K562 (cell line): ENCODE data around the gene FCSK. TPM values are rescaled to one million over a fixed set of nuclear protein-coding genes. Genes with fewer than 3 reads are reported as not detected.
A peak's percentile ranks its signal among the peaks of the same experiment; 100 is the strongest.

Experiments
- DACH1 ChIP-seq: fragments of 450-650 bp; IDR thresholded peaks from 2 replicates; pipeline ENCODE4 v1.6.1; 2018; ENCODE audit not compliant: partially characterized antibody
- E2F3 ChIP-seq: fragments of 250-450 bp; sonication (Bioruptor Pico); IDR thresholded peaks from 2 replicates; pipeline ENCODE4 v1.4.0; 2020; ENCODE audit warnings: mild to moderate bottlenecking
- ELF4 ChIP-seq: fragments of 450-650 bp; formaldehyde crosslinking; IDR thresholded peaks from 2 replicates; pipeline ENCODE4 v1.4.0; 2022; ENCODE audit warnings: missing genetic modification characterization
- EZH2 ChIP-seq: IDR thresholded peaks from 2 replicates; pipeline ENCODE4 v1.6.1; 2012; ENCODE audit warnings: low read depth, mild to moderate bottlenecking, inconsistent platforms, low read length, borderline replicate concordance
- PHF20 ChIP-seq: fragments of 450-650 bp; IDR thresholded peaks from 2 replicates; pipeline ENCODE4 v1.6.1; 2018; ENCODE audit not compliant: partially characterized antibody
- RBM25 ChIP-seq: fragments of 200-400 bp; formaldehyde crosslinking; IDR thresholded peaks from 2 replicates; pipeline ENCODE4 v1.6.1; 2018; ENCODE audit warnings: low read length, low read depth, moderate library complexity; ENCODE audit not compliant: severe bottlenecking
- SRF ChIP-seq, 2 experiments: fragments of 250-450, 450-650 bp in 1 of 2; sonication (Bioruptor Pico) in 1 of 2; sonication (generic) in 1 of 2; formaldehyde crosslinking; IDR thresholded peaks; 2 replicates each; pipeline versions ENCODE4 v1.5.0 to v1.5.1; 2020 to 2022; ENCODE audit warnings: mild to moderate bottlenecking in 1 of 2, missing genetic modification reagents in 1 of 2
- TAF9B ChIP-seq: fragments of 450-650 bp; IDR thresholded peaks from 2 replicates; pipeline ENCODE4 v1.6.1; 2018; ENCODE audit warnings: mild to moderate bottlenecking; ENCODE audit not compliant: partially characterized antibody
- TBL1XR1 ChIP-seq, 2 experiments: IDR thresholded peaks; 2 replicates each; pipeline ENCODE4 v1.6.1; 2012; ENCODE audit warnings: improper control_type of control experiment in 2 of 2, low read length in 2 of 2, mild to moderate bottlenecking in 1 of 2
- WHSC1 ChIP-seq: IDR thresholded peaks from one replicate; pipeline ENCODE4 v1.6.1; 2012; ENCODE audit warnings: low read length, control low read depth, inconsistent platforms
- ZNF436 ChIP-seq: fragments of 250-450, 450-650 bp; sonication (Bioruptor Pico); formaldehyde crosslinking; IDR thresholded peaks from 2 replicates; pipeline ENCODE4 v1.7.0; 2020; ENCODE audit warnings: mild to moderate bottlenecking
- ZNF740 ChIP-seq, 3 experiments: fragments of 200-800 bp in 1 of 3; sonication (Bioruptor generic) in 1 of 3; sonication (generic) in 1 of 3; formaldehyde crosslinking in 1 of 3; IDR thresholded peaks; 2 replicates each; pipeline versions ENCODE4 v1.6.1 to v1.8.0; 2016 to 2022; ENCODE audit warnings: mild to moderate bottlenecking in 2 of 3, missing compliant biosample characterization in 2 of 3, missing genetic modification characterization in 2 of 3, missing genetic modification reagents in 1 of 3
- ZSCAN32 ChIP-seq: fragments of 450-650 bp; formaldehyde crosslinking; IDR thresholded peaks from 2 replicates; pipeline ENCODE4 v1.4.0; 2020; ENCODE audit warnings: mild to moderate bottlenecking, moderate library complexity
- polyA plus RNA-seq, 8 experiments: library from polyadenylated mRNA; depleted of rRNA in 4 of 8; stranded (reverse) in 5 of 8; unstranded in 3 of 8; fragments of >200 nt; fragmentation: Nextera tagmentation in 2 of 8; fragmentation: Illumina TruSeq in 1 of 8; extraction: Ambion mirVana in 2 of 8; extraction: Trizol in 1 of 8; gene quantifications; 2 replicates each; pipeline versions ENCODE4 v1.2.1 to v1.2.3, GENCODE V29; 2011 to 2014; ENCODE audit warnings: inconsistent platforms in 1 of 8, missing spikeins in 1 of 8
- total RNA-seq, 7 experiments: library from RNA; depleted of rRNA in 6 of 7; stranded (reverse); fragments of >200 nt in 6 of 7; fragmentation: Illumina TruSeq in 2 of 7; extraction: Trizol in 2 of 7; gene quantifications; 2 replicates each; pipeline versions ENCODE4 v1.2.1 to v1.2.3, GENCODE V29; 2011 to 2021; ENCODE audit warnings: low replicate concordance in 1 of 7
- TF ChIP-seq, protein P1 (sequence below): sonication (generic); formaldehyde crosslinking; IDR thresholded peaks from 2 replicates; pipeline ENCODE4 v1.8.0; 2023; ENCODE audit warnings: mild to moderate bottlenecking, missing genetic modification reagents
- TF ChIP-seq, protein P2 (sequence below): sonication (generic); formaldehyde crosslinking; IDR thresholded peaks from 2 replicates; pipeline ENCODE4 v1.8.0; 2022; ENCODE audit warnings: mild to moderate bottlenecking, missing genetic modification reagents, borderline replicate concordance
- TF ChIP-seq, protein P3 (sequence below), 2 experiments: fragments of 450-650 bp; IDR thresholded peaks; 2 replicates each; pipeline ENCODE4 v1.6.1; 2016

FCSK gene
- total and polyA plus RNA-seq, 9 of the 15 experiments (the other 6 are each of a cell fraction or from before 2014, with no cell fraction given), result 0.92 to 18.6 (median 8.3) TPM

DNA sequence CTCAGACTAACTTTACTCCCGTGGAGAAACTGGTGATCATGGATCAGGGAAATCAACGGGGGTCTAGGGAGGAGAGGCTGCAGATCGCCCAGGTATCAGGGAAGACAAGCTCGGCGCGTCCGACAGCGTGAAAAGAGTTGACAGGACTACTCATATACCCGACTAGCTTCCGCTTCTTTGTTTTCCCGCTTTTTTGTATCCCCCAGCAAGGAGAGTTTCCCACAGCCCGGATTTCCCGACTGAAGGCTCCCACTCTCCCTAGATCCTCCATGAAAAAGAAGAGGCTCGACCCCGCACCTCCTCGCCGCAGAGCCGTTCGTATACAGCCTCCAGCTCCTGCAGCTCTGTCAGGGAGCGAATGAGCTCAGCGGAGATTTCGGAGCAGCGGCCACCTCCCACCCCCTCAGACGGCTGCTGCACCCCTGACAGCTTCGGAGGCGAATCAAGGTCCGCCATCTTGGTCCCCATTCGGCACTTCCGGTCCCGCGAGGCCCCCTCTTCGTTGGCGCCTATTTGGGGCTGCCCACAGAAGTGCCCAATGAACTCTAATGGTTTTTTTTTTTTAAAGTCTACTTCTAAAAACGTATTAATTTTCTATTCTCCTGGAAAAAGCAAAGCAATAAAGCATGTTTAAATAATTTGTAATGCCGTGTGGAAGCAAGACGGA is 68.8 kb downstream of the FCSK start, which contains the start of gene COG4 (continued):
- TF ChIP-seq, protein P1, sequence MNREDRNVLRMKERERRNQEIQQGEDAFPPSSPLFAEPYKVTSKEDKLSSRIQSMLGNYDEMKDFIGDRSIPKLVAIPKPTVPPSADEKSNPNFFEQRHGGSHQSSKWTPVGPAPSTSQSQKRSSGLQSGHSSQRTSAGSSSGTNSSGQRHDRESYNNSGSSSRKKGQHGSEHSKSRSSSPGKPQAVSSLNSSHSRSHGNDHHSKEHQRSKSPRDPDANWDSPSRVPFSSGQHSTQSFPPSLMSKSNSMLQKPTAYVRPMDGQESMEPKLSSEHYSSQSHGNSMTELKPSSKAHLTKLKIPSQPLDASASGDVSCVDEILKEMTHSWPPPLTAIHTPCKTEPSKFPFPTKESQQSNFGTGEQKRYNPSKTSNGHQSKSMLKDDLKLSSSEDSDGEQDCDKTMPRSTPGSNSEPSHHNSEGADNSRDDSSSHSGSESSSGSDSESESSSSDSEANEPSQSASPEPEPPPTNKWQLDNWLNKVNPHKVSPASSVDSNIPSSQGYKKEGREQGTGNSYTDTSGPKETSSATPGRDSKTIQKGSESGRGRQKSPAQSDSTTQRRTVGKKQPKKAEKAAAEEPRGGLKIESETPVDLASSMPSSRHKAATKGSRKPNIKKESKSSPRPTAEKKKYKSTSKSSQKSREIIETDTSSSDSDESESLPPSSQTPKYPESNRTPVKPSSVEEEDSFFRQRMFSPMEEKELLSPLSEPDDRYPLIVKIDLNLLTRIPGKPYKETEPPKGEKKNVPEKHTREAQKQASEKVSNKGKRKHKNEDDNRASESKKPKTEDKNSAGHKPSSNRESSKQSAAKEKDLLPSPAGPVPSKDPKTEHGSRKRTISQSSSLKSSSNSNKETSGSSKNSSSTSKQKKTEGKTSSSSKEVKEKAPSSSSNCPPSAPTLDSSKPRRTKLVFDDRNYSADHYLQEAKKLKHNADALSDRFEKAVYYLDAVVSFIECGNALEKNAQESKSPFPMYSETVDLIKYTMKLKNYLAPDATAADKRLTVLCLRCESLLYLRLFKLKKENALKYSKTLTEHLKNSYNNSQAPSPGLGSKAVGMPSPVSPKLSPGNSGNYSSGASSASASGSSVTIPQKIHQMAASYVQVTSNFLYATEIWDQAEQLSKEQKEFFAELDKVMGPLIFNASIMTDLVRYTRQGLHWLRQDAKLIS (CRISPR knock-in tag), result no peak
- TF ChIP-seq ZNF436 (CRISPR knock-in tag), result no peak
- peak; percentile 89 for TF ChIP-seq PHF20
- TF ChIP-seq, protein P2, sequence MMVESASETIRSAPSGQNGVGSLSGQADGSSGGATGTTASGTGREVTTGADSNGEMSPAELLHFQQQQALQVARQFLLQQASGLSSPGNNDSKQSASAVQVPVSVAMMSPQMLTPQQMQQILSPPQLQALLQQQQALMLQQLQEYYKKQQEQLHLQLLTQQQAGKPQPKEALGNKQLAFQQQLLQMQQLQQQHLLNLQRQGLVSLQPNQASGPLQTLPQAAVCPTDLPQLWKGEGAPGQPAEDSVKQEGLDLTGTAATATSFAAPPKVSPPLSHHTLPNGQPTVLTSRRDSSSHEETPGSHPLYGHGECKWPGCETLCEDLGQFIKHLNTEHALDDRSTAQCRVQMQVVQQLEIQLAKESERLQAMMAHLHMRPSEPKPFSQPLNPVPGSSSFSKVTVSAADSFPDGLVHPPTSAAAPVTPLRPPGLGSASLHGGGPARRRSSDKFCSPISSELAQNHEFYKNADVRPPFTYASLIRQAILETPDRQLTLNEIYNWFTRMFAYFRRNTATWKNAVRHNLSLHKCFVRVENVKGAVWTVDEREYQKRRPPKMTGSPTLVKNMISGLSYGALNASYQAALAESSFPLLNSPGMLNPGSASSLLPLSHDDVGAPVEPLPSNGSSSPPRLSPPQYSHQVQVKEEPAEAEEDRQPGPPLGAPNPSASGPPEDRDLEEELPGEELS (CRISPR knock-in tag), result no peak
- peak in 1 of 2 experiments; percentile 73; a peak in 1 of 4 replicates for TF ChIP-seq SRF (CRISPR knock-in tag; IDR thresholded peaks at IDR 0.05)
- TF ChIP-seq ZSCAN32 (CRISPR knock-in tag), result no peak
- no peak for TF ChIP-seq E2F3 (CRISPR knock-in tag)
- TF ChIP-seq DACH1, result peak; percentile 74
- no peak; a peak in 1 of 4 replicates for TF ChIP-seq TBL1XR1 (IDR thresholded peaks at IDR 0.05; ENCODE audit: low read length in 2 of 2)
- TF ChIP-seq EZH2, result no peak
- TF ChIP-seq RBM25, result no peak
- TF ChIP-seq, protein P3, sequence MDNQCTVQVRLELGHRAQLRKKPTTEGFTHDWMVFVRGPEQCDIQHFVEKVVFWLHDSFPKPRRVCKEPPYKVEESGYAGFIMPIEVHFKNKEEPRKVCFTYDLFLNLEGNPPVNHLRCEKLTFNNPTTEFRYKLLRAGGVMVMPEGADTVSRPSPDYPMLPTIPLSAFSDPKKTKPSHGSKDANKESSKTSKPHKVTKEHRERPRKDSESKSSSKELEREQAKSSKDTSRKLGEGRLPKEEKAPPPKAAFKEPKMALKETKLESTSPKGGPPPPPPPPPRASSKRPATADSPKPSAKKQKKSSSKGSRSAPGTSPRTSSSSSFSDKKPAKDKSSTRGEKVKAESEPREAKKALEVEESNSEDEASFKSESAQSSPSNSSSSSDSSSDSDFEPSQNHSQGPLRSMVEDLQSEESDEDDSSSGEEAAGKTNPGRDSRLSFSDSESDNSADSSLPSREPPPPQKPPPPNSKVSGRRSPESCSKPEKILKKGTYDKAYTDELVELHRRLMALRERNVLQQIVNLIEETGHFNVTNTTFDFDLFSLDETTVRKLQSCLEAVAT (IDR thresholded peaks at IDR 0.05), result no peak
- peak; percentile 35; the same call in 1 of the 2 replicates for TF ChIP-seq ELF4
- TF ChIP-seq TAF9B, result no peak
- TF ChIP-seq ZNF740 (CRISPR knock-in tag; IDR thresholded peaks at IDR 0.05), result 0 out of 2 replicates have a peak, but pooled peaks have one; percentile 49
- TF ChIP-seq ZNF740 (tag; IDR thresholded peaks at IDR 0.05), result no peak
- TF ChIP-seq WHSC1, result no peak
